K562 (cell line): ENCODE measurements around the gene IL15RA. TPM values are rescaled to one million over a fixed set of nuclear protein-coding genes. Genes with fewer than 3 reads are reported as not detected.

Experiments used
- ATAC-seq: fragments of 200-7000 bp; cut with Tn5 transposase; 3 replicates; pipeline ENCODE4 v1.9.1; 2020; ENCODE audit warnings: moderate library complexity
- BruUV-seq: library from RNA; stranded (reverse); fragments of 400-500 nt; replicated peaks from 2 replicates; lab custom pipeline; 2021; lab: Mats Ljungman, UMichigan
- CTCF ChIA-PET: fragments of 300-600 bp; formaldehyde crosslinking; extraction: SDS; loops from one replicate; lab custom pipeline; 2021; ENCODE audit warnings: low intra/inter-chr PET ratio; lab: Yijun Ruan, JAX
- POLR2A ChIA-PET: fragments of 300-600, 350-650 bp; sonication (Branson Sonifier 250); formaldehyde crosslinking; extraction: SDS; loops from one replicate; lab custom pipeline; 2021; ENCODE audit warnings: antibody characterized with exemption, inconsistent platforms; lab: Yijun Ruan, JAX
- DNase-seq, 4 experiments: peaks; one replicate each; pipeline versions ENCODE4 v3.0.0 to v3.0.0-alpha.2; 2011 to 2018; ENCODE audit warnings: low spot score in 3 of 4, mixed read lengths in 3 of 4; ENCODE audit errors: extremely low read depth in 1 of 4
- FAIRE-seq: peaks from 2 replicates; lab custom pipeline; 2011; peaks lifted over from hg19 to GRCh38; lab: Jason Lieb, UNC
- H2AFZ ChIP-seq: 2 replicates; pipeline ENCODE4 v1.6.0; 2011; ENCODE audit warnings: low read depth, low read length, control low read depth, inconsistent platforms
- H3K27ac ChIP-seq: fragments of 200-600 bp; 3 replicates; pipeline ENCODE4 v1.8.0; 2011; ENCODE audit warnings: low read depth, mild to moderate bottlenecking, control low read depth, inconsistent platforms, low read length, moderate library complexity, mixed read lengths; ENCODE audit errors: extremely low read depth
- H3K27me3 ChIP-seq, 2 experiments: fragments of 300-600 bp in 1 of 2; 2 replicates in 1 of 2; 3 replicates in 1 of 2; pipeline versions ENCODE4 v1.6.0 to v1.8.0; 2011; ENCODE audit warnings: inconsistent platforms in 2 of 2, low read length in 2 of 2, mild to moderate bottlenecking in 1 of 2, mixed read lengths in 1 of 2, moderate library complexity in 1 of 2; ENCODE audit not compliant: control insufficient read depth in 2 of 2, insufficient read depth in 2 of 2
- H3K36me3 ChIP-seq: fragments of 300-600 bp; 3 replicates; pipeline ENCODE4 v1.8.0; 2011; ENCODE audit warnings: mild to moderate bottlenecking, low read length, inconsistent platforms; ENCODE audit not compliant: control insufficient read depth, insufficient read depth
- H3K4me1 ChIP-seq, 2 experiments: fragments of 200-600 bp in 1 of 2; replicated peaks in 1 of 2; 2 replicates in 1 of 2; 3 replicates in 1 of 2; pipeline versions ENCODE4 v1.5.1 to v1.8.0; 2011; ENCODE audit warnings: inconsistent platforms in 2 of 2, low read length in 2 of 2, mild to moderate bottlenecking in 1 of 2, mixed read lengths in 1 of 2, moderate library complexity in 1 of 2; ENCODE audit not compliant: control insufficient read depth in 2 of 2, insufficient read depth in 2 of 2
- H3K4me2 ChIP-seq: 2 replicates; pipeline ENCODE4 v1.6.1; 2011; ENCODE audit warnings: low read length, control low read depth, inconsistent platforms, mixed read lengths; ENCODE audit not compliant: insufficient read depth
- H3K4me3 ChIP-seq: fragments of 200-600 bp; sonication (generic), shearing (Covaris generic); 2 replicates; pipeline ENCODE4 v1.5.1; 2016; ENCODE audit warnings: control low read depth, inconsistent platforms
- H3K79me2 ChIP-seq: fragments of 200-600 bp; 3 replicates; pipeline ENCODE4 v1.8.0; 2011; ENCODE audit warnings: low read length, inconsistent platforms; ENCODE audit not compliant: control insufficient read depth, insufficient read depth
- H3K9ac ChIP-seq, 2 experiments: 2 replicates each; pipeline versions ENCODE4 v1.6.0 to v1.6.1; 2011; ENCODE audit warnings: low read depth in 2 of 2, low read length in 2 of 2, control low read depth in 1 of 2, inconsistent platforms in 1 of 2, mild to moderate bottlenecking in 1 of 2, mixed read lengths in 1 of 2; ENCODE audit not compliant: insufficient read depth in 1 of 2
- H3K9me1 ChIP-seq: one replicate; pipeline ENCODE4 v1.6.0; 2011; ENCODE audit warnings: inconsistent platforms, mild to moderate bottlenecking, low read length, moderate library complexity; ENCODE audit not compliant: control insufficient read depth, insufficient read depth
- H3K9me3 ChIP-seq: replicated peaks from 2 replicates; pipeline ENCODE4 v1.5.1; 2011; ENCODE audit warnings: low read depth, low read length, inconsistent platforms; ENCODE audit not compliant: control insufficient read depth, insufficient read depth
- H4K20me1 ChIP-seq: replicated peaks from 2 replicates; pipeline ENCODE4 v1.6.1; 2011; ENCODE audit warnings: low read length, inconsistent platforms, mixed read lengths; ENCODE audit not compliant: control insufficient read depth, insufficient read depth
- CEBPG ChIP-seq, 3 experiments: fragments of 200-800 bp in 1 of 3; sonication (Bioruptor generic) in 1 of 3; sonication (generic) in 1 of 3; formaldehyde crosslinking in 1 of 3; IDR thresholded peaks in 2 of 3; conservative IDR thresholded peaks in 1 of 3; 2 replicates each; pipeline versions ENCODE4 v1.6.1 to v1.8.0; 2016 to 2022; ENCODE audit warnings: missing compliant biosample characterization in 2 of 3, missing genetic modification characterization in 2 of 3, mild to moderate bottlenecking in 1 of 3, missing genetic modification reagents in 1 of 3
- HDAC8 ChIP-seq: fragments of 450-650 bp; IDR thresholded peaks from 2 replicates; pipeline ENCODE4 v1.6.1; 2016; ENCODE audit warnings: mild to moderate bottlenecking, missing genetic modification characterization, moderate library complexity, missing compliant biosample characterization
- HLTF ChIP-seq: fragments of 450-650 bp; IDR thresholded peaks from 2 replicates; pipeline ENCODE4 v1.6.1; 2016
- POLR2AphosphoS5 ChIP-seq: IDR thresholded peaks from 2 replicates; pipeline ENCODE4 v1.6.1; 2011; ENCODE audit warnings: mild to moderate bottlenecking, low read depth, low read length, moderate library complexity; ENCODE audit not compliant: control insufficient read depth, insufficient read depth
- THRB ChIP-seq: fragments of 450-650 bp; formaldehyde crosslinking; conservative IDR thresholded peaks from 2 replicates; pipeline ENCODE4 v1.4.0; 2022; ENCODE audit warnings: mild to moderate bottlenecking, missing genetic modification characterization
- YBX1 ChIP-seq: fragments of 450-650 bp; IDR thresholded peaks from 2 replicates; pipeline ENCODE4 v1.7.1; 2016; ENCODE audit warnings: mild to moderate bottlenecking
- ZNF655 ChIP-seq: fragments of 250-450 bp; sonication (Bioruptor Pico); IDR thresholded peaks from 2 replicates; pipeline ENCODE4 v1.5.0; 2021
- WGBS: fragments of 100-300 bp; shearing (Covaris generic); methylation state at CpG from one replicate; pipeline ENCODE4 v1.1.6; 2016; ENCODE audit warnings: low coverage, mixed read lengths; ENCODE audit not compliant: insufficient coverage; ENCODE audit errors: missing lambda C conversion rate; 5-methylcytosine and 5-hydroxymethylcytosine counted together
- in situ Hi-C: fragments of 300-500 bp; cut with MboI; formaldehyde crosslinking; loops from 4 replicates; pipeline ENCODE4 v1.15.0; 2018; ENCODE audit warnings: inconsistent platforms, mixed read lengths
- intact Hi-C: fragments of 100-400 bp; cut with micrococcal nuclease; formaldehyde crosslinking; loops from 2 replicates; pipeline ENCODE4 v1.14.2; 2022
- polyA plus RNA-seq, 8 experiments: library from polyadenylated mRNA; depleted of rRNA in 4 of 8; stranded (reverse) in 5 of 8; unstranded in 3 of 8; fragments of >200 nt; fragmentation: Nextera tagmentation in 2 of 8; fragmentation: Illumina TruSeq in 1 of 8; extraction: Ambion mirVana in 2 of 8; extraction: Trizol in 1 of 8; gene quantifications; 2 replicates each; pipeline versions ENCODE4 v1.2.1 to v1.2.3, GENCODE V29; 2011 to 2014; ENCODE audit warnings: inconsistent platforms in 1 of 8, missing spikeins in 1 of 8
- total RNA-seq, 7 experiments: library from RNA; depleted of rRNA in 6 of 7; stranded (reverse); fragments of >200 nt in 6 of 7; fragmentation: Illumina TruSeq in 2 of 7; extraction: Trizol in 2 of 7; gene quantifications; 2 replicates each; pipeline versions ENCODE4 v1.2.1 to v1.2.3, GENCODE V29; 2011 to 2021; ENCODE audit warnings: low replicate concordance in 1 of 7
- TF ChIP-seq, protein P1 (sequence below): fragments of 450-650 bp; IDR thresholded peaks from 2 replicates; pipeline ENCODE4 v1.6.1; 2017; ENCODE audit warnings: antibody characterized with exemption
- TF ChIP-seq, protein P2 (sequence below): fragments of 250-450 bp; sonication (Bioruptor Pico); IDR thresholded peaks from 2 replicates; pipeline ENCODE4 v1.5.0; 2022; ENCODE audit warnings: mild to moderate bottlenecking

Gene IL15RA
- total and polyA plus RNA-seq, 9 of the 15 experiments (the other 6 are each of a cell fraction or from before 2014, with no cell fraction given), result 1.2 to 11.7 (median 8.0) TPM

- TF ChIP-seq, protein P1, sequence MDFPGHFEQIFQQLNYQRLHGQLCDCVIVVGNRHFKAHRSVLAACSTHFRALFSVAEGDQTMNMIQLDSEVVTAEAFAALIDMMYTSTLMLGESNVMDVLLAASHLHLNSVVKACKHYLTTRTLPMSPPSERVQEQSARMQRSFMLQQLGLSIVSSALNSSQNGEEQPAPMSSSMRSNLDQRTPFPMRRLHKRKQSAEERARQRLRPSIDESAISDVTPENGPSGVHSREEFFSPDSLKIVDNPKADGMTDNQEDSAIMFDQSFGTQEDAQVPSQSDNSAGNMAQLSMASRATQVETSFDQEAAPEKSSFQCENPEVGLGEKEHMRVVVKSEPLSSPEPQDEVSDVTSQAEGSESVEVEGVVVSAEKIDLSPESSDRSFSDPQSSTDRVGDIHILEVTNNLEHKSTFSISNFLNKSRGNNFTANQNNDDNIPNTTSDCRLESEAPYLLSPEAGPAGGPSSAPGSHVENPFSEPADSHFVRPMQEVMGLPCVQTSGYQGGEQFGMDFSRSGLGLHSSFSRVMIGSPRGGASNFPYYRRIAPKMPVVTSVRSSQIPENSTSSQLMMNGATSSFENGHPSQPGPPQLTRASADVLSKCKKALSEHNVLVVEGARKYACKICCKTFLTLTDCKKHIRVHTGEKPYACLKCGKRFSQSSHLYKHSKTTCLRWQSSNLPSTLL, result no peak
- TF ChIP-seq CEBPG (CRISPR knock-in tag; IDR thresholded peaks at IDR 0.05) (0 out of 2 replicates have a peak, but pooled peaks have one; percentile 4), CEBPG (tag; conservative IDR thresholded peaks at IDR 0.05 in 1 of 2, IDR thresholded peaks at IDR 0.05 in 1 of 2) (no peak), POLR2AphosphoS5 (no peak; the same call in 1 of the 2 replicates)
Observed at GRCh38 chr10:5971315-5971832, 6.0 kb downstream of the IL15RA start (continued).

GRCh38 chr10:5970527-5970926, 6.8 kb downstream of the IL15RA start:
- intact Hi-C loops, result no loop called here
- ATAC-seq, result no peak
- no peak overlapping the region for H3K4me3 ChIP-seq
- peaks cover 48% of the 10 kb centered on the region for H3K79me2 ChIP-seq
- H3K36me3 ChIP-seq, result peaks cover 5% of the 10 kb centered on the region; the same call in 1 of the 3 replicates
- H3K4me1 ChIP-seq, result peaks cover 12 to 27% of the 10 kb centered on the region in 2 experiments
- H3K9me3 ChIP-seq, result no peaks in the 10 kb centered on the region
- BruUV-seq, result no TSS peak
- WGBS, result 65% methylated on average over 3 of the region's 3 CpGs
- no peak for TF ChIP-seq YBX1
- no peak for TF ChIP-seq THRB (CRISPR knock-in tag)
- no peak for TF ChIP-seq ZNF655 (CRISPR knock-in tag)
- TF ChIP-seq HLTF, result no peak
- TF ChIP-seq, protein P2, sequence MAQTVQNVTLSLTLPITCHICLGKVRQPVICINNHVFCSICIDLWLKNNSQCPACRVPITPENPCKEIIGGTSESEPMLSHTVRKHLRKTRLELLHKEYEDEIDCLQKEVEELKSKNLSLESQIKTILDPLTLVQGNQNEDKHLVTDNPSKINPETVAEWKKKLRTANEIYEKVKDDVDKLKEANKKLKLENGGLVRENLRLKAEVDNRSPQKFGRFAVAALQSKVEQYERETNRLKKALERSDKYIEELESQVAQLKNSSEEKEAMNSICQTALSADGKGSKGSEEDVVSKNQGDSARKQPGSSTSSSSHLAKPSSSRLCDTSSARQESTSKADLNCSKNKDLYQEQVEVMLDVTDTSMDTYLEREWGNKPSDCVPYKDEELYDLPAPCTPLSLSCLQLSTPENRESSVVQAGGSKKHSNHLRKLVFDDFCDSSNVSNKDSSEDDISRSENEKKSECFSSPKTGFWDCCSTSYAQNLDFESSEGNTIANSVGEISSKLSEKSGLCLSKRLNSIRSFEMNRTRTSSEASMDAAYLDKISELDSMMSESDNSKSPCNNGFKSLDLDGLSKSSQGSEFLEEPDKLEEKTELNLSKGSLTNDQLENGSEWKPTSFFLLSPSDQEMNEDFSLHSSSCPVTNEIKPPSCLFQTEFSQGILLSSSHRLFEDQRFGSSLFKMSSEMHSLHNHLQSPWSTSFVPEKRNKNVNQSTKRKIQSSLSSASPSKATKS (CRISPR knock-in tag), result no peak
- TF ChIP-seq HDAC8 (tag), result no peak
- TF ChIP-seq, all 486 proteins: peak for 0
- in situ Hi-C loops, result no loop called here
- DNase-seq (no peak), FAIRE-seq (no peak)
- ChIA-PET POLR2A (interaction anchor here (0.6 to 2.3 kb wide), 2 partner anchors 10 to 29 kb away, joined by 3 to 16 read pairs; no protein-coding TSS in a partner anchor), CTCF (interaction anchor here (0.6 kb wide), 1 partner anchor 110 kb away, joined by 3 read pairs; no protein-coding TSS in a partner anchor)
- Histone ChIP-seq H3K27ac (peak overlapping the region; percentile 71; the same call in 1 of the 3 replicates), H4K20me1 (no peaks in the 10 kb centered on the region; the same call in 1 of the 2 replicates), H3K4me2 (no peak overlapping the region), H3K9me1 (no peaks in the 10 kb centered on the region), H3K9ac (no peak overlapping the region), H2AFZ (no peak overlapping the region), H3K27me3 (no peaks in the 10 kb centered on the region)
